Keratinocyte (primary cell): ENCODE measurements around the gene NPAS3.

ENCODE experiments used
- CTCF ChIP-seq, 3 experiments: IDR thresholded peaks in 1 of 3; conservative IDR thresholded peaks in 1 of 3; optimal IDR thresholded peaks in 1 of 3; 2 replicates in 2 of 3; 3 replicates in 1 of 3; pipeline versions ENCODE3 to v1.5.1; 2011; ENCODE audit warnings: low read length in 3 of 3, mild to moderate bottlenecking in 3 of 3, moderate library complexity in 2 of 3, control low read depth in 1 of 3, inconsistent platforms in 1 of 3; ENCODE audit not compliant: insufficient read depth in 2 of 3; ENCODE audit errors: extremely low read depth in 1 of 3
- EZH2 ChIP-seq: IDR thresholded peaks from one replicate; pipeline ENCODE4 v1.6.1; 2012; ENCODE audit warnings: inconsistent platforms, mild to moderate bottlenecking, low read length, moderate library complexity

GRCh38 chr14:33629792-33630191 is 691.1 kb downstream of the NPAS3 start:
- TF ChIP-seq EZH2 (no peak), CTCF (optimal IDR thresholded peaks at IDR 0.05 in 1 of 3, IDR thresholded peaks at IDR 0.05 in 1 of 3, conservative IDR thresholded peaks at IDR 0.05 in 1 of 3; ENCODE audit: extremely low read depth in 1 of 3, insufficient read depth in 2 of 3, low read length in 3 of 3) (no peak)
